SU-DHL-6 (cell line): ENCODE measurements around the gene C19orf25.

ENCODE experiments used
- CTCF ChIP-seq: fragments of 200-600 bp; sonication (generic); IDR thresholded peaks from one replicate; pipeline ENCODE4 v1.5.1; 2017; ENCODE audit warnings: antibody characterized with exemption, mild to moderate bottlenecking, low read length, moderate library complexity; ENCODE audit not compliant: insufficient read depth, poor library complexity, severe bottlenecking
- EZH2phosphoT487 ChIP-seq: fragments of 200-600 bp; sonication (generic), shearing (Covaris generic); conservative IDR thresholded peaks from 2 replicates; pipeline ENCODE4 v1.6.1; 2018; ENCODE audit warnings: mild to moderate bottlenecking, antibody characterized with exemption, low read length, moderate library complexity, mixed read lengths

GRCh38 chr19:1437609-1438008 lies 41.4 kb downstream of the C19orf25 start:
- TF ChIP-seq CTCF (no peak), EZH2phosphoT487 (no peak)
